ENCODE measurements around the gene SEC16A.

DNA sequence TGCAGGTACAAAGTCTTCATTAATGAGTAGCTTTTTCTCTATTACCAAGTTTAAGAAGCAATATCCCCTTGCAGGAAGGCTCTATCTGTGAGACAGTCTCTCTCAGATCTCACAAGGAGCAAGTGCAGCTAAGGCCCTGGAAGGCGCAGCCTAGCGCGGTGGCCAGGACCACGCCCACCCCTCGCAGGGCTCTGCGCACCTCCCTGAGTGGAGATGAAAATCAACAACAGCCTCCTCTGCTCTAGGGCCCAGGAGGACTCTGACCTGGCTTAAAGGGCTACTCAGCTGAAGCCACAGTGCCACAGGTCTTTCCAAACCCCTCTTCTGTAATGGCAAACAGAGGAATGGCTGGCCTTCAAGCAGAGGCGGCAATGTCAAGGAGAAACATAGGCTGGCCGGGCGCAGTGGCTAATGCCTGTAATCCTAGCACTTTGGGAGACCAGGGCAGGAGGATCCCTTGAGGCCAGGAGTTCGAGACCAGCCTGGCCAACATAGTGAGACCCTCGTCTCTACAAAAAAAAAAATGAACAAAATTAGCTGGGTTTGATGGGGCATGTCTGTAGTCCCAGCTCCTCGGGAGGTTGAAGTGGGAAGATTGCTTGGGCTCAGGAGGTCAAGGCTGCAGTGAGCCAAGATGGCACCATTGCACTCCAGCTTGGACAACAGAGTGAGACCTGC is 11.9 kb downstream of the SEC16A start:
- TF ChIP-seq, protein P1, sequence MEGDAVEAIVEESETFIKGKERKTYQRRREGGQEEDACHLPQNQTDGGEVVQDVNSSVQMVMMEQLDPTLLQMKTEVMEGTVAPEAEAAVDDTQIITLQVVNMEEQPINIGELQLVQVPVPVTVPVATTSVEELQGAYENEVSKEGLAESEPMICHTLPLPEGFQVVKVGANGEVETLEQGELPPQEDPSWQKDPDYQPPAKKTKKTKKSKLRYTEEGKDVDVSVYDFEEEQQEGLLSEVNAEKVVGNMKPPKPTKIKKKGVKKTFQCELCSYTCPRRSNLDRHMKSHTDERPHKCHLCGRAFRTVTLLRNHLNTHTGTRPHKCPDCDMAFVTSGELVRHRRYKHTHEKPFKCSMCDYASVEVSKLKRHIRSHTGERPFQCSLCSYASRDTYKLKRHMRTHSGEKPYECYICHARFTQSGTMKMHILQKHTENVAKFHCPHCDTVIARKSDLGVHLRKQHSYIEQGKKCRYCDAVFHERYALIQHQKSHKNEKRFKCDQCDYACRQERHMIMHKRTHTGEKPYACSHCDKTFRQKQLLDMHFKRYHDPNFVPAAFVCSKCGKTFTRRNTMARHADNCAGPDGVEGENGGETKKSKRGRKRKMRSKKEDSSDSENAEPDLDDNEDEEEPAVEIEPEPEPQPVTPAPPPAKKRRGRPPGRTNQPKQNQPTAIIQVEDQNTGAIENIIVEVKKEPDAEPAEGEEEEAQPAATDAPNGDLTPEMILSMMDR (conservative IDR thresholded peaks at IDR 0.05 in 1 of 2, IDR thresholded peaks at IDR 0.05 in 1 of 2; ENCODE audit: extremely low read depth in 1 of 2, insufficient read depth in 1 of 2, low read depth in 1 of 2, low read length in 2 of 2): no peak
- TF ChIP-seq EZH2 (IDR thresholded peaks at IDR 0.05; ENCODE audit: borderline replicate concordance, low read length): no peak
